Retina (tissue), 1 donor: ENCODE measurements around the gene CYP11A1.

Experiments used
- DNase-seq: peaks from one replicate; pipeline ENCODE4 v3.0.0-alpha.2; 2016

CYP11A1 gene

GRCh38 chr15:74293021-74293810 lies 74.2 kb downstream of the CYP11A1 start:
- no peak for DNase-seq

GRCh38 chr15:74291101-74292071 lies 76.1 kb downstream of the CYP11A1 start:
- DNase-seq = peak; percentile 94

GRCh38 chr15:74290645-74291044 lies 76.8 kb downstream of the CYP11A1 start:
- no peak for DNase-seq

GRCh38 chr15:74289671-74290070 lies 77.8 kb downstream of the CYP11A1 start:
- DNase-seq = no peak
